Activated naive CD8-positive, alpha-beta T cell (primary cell): Measurements from ENCODE around the gene IRF3.

Source experiments
- H3K27ac Mint-ChIP-seq: one replicate; pipeline ENCODE4 v1.8.0; 2021; ENCODE audit warnings: mixed read lengths
- H3K27me3 Mint-ChIP-seq: one replicate; pipeline ENCODE4 v1.8.0; 2021; ENCODE audit warnings: mixed read lengths
- H3K36me3 Mint-ChIP-seq: one replicate; pipeline ENCODE4 v1.8.0; 2021; ENCODE audit warnings: mixed read lengths
- H3K4me1 Mint-ChIP-seq: one replicate; pipeline ENCODE4 v1.8.0; 2021; ENCODE audit warnings: low read depth, mixed read lengths
- H3K4me3 Mint-ChIP-seq: one replicate; pipeline ENCODE4 v1.8.0; 2021; ENCODE audit warnings: mild to moderate bottlenecking, mixed read lengths
- H3K9me3 Mint-ChIP-seq: one replicate; pipeline ENCODE4 v1.8.0; 2021; ENCODE audit warnings: low read depth, mixed read lengths

The IRF3 gene

GRCh38 chr19:49664171-49665035 lies 1.3 kb downstream of the IRF3 start:
- H3K4me3 Mint-ChIP-seq, result peak overlapping the region; percentile 99
- no peaks in the 10 kb centered on the region for H3K9me3 Mint-ChIP-seq
- H3K27ac Mint-ChIP-seq, result peak overlapping the region; percentile 96
- H3K27me3 Mint-ChIP-seq, result no peaks in the 10 kb centered on the region
- peaks cover 39% of the 10 kb centered on the region for H3K4me1 Mint-ChIP-seq
- no peaks in the 10 kb centered on the region for H3K36me3 Mint-ChIP-seq

DNA sequence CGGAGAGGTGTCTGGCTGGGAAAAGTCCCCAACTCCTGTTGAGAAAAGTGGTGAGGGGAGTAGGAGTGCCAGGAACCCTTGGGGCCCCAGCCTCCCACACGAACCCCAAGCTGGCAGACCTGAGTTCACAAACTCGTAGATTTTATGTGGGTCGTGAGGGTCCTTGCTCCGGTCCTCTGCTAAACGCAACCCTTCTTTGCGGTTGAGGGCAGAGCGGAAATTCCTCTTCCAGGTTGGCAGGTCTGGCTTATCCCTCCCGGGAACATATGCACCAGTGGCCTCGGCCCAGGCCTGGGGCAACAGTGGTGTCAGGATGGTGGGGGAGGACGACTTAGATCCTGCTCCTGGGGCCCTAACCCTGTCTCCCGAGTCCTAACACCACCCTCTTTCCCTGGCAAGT lies 2.4 kb downstream of the IRF3 start:
- H3K27ac Mint-ChIP-seq, result peak overlapping the region; percentile 96
- H3K4me1 Mint-ChIP-seq, result peaks cover 39% of the 10 kb centered on the region
- no peaks in the 10 kb centered on the region for H3K27me3 Mint-ChIP-seq
- H3K4me3 Mint-ChIP-seq, result peak overlapping the region; percentile 99
- no peaks in the 10 kb centered on the region for H3K36me3 Mint-ChIP-seq
- no peaks in the 10 kb centered on the region for H3K9me3 Mint-ChIP-seq

DNA sequence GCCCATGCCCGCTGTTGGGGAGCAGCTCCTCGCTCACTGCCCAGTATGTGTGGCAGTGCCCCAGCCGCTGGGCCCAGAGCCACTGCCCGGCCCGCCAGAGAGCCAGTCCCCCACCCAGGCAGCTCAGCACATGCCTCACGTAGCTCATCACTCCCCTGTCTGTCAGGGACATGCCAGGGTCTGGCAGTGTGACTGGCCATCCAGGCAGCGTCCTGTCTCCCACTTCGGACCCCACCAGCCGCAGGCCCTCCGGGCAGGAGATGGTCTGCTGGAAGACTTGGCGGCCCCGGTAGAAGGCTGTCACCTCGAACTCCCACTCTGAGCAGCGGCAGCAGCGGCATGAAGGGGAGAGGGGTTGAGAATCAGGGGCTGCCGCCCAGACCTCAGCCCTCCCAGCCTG lies 3.6 kb downstream of the IRF3 start:
- H3K27me3 Mint-ChIP-seq, result no peaks in the 10 kb centered on the region
- no peaks in the 10 kb centered on the region for H3K9me3 Mint-ChIP-seq
- no peak overlapping the region for H3K27ac Mint-ChIP-seq
- H3K36me3 Mint-ChIP-seq, result no peaks in the 10 kb centered on the region
- H3K4me1 Mint-ChIP-seq, result peaks cover 33% of the 10 kb centered on the region
- no peak overlapping the region for H3K4me3 Mint-ChIP-seq

DNA sequence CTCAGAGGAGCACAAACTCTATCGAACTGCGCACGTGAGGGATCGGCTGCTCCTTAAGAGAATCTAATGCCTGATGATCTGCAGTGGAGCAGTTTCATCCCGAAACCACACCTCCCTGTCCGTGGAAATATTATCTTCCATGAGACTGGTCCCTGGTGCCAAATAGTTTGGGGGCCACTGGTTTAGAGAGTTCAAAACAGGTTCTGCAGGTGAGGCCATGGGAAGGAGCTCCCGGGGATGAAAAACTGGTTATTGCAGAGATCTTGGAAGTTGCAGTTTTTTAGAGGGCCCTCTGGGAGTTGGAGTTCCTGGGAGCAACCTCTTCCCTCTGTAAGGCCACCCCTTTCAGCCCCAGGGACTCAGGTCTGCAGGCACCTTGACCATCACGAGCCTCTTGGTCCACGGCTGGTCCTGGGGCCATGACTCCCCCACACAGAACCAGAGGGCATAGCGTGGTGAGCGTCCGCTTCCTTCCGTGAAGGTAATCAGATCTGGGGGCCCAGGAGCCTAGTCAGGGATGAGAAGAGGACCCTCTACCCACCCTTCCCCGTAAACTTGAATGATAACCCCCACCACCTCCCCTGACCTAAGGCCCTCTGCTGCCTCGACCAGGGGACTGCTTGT lies 5.2 kb downstream of the IRF3 start:
- Mint-ChIP-seq H3K27me3 (no peaks in the 10 kb centered on the region), H3K4me1 (peaks cover 24% of the 10 kb centered on the region), H3K27ac (no peak overlapping the region), H3K9me3 (no peaks in the 10 kb centered on the region), H3K4me3 (no peak overlapping the region), H3K36me3 (no peaks in the 10 kb centered on the region)

DNA sequence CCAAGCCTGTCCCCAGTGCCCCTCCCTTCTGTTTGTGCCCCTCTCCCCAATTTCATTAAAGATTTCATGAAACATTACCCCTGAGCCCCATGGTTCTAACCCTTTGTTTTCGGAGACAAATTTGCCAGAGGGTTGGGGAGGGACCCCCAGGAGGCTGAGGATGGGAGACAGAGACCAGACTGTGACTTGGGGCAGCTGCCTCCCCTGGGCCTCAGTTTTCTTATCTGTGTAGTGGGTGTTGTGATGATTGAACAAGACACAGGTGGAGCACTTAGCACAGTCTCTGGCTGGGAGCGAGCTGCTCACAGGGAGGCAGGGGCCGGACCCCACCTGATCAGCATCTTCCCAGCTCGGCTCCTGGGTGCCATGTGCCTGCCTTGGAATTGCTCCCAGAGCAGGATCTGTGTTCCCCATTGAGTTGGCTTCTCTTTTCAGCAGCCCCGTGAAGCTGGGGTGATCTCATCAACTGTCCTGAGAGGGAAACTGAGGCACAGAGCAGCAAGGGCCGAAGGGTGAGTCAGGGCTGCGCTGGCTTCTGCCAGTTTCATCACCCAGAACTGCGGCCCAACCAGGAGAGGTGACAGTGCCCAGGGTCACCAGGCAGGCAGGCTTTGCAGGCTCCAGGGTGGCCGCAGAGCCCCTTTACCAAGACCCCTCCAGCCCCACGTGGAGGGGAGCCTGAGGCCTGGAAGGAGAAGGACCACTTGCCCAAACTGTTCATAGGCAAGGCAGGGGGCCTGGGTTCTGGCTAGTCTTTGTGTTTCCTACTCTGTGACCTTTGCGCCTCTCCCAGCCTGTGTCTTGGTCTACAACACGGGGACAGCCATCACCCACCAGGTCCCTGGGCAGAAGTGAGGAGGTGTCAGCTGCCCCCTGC lies 6.9 kb downstream of the IRF3 start:
- Mint-ChIP-seq H3K36me3 (no peaks in the 10 kb centered on the region), H3K4me1 (peaks cover 17% of the 10 kb centered on the region), H3K9me3 (no peaks in the 10 kb centered on the region), H3K4me3 (no peak overlapping the region), H3K27me3 (no peaks in the 10 kb centered on the region), H3K27ac (no peak overlapping the region)

DNA sequence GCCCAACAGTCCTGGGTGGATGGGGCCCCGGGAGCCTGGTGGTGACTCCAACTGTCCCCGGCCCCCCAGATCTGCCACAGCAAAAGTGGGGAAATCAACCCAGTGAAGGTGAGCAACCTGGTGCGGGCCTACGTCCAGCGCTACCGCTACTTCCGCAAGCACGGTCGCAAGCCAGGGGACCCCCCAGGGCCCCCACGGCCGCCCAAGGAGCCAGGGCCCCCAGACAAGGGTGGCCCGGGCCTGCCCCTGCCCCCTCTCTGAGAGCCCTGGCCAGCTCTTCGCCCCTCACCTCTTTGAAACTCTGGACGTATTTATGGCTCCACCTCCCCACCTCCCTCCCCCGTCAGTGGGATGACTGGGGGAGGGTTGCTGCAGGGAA lies 7.5 kb downstream of the IRF3 start:
- Mint-ChIP-seq H3K4me1 (peaks cover 10% of the 10 kb centered on the region), H3K36me3 (no peaks in the 10 kb centered on the region), H3K27ac (no peak overlapping the region), H3K4me3 (no peak overlapping the region), H3K9me3 (no peaks in the 10 kb centered on the region), H3K27me3 (no peaks in the 10 kb centered on the region)

DNA sequence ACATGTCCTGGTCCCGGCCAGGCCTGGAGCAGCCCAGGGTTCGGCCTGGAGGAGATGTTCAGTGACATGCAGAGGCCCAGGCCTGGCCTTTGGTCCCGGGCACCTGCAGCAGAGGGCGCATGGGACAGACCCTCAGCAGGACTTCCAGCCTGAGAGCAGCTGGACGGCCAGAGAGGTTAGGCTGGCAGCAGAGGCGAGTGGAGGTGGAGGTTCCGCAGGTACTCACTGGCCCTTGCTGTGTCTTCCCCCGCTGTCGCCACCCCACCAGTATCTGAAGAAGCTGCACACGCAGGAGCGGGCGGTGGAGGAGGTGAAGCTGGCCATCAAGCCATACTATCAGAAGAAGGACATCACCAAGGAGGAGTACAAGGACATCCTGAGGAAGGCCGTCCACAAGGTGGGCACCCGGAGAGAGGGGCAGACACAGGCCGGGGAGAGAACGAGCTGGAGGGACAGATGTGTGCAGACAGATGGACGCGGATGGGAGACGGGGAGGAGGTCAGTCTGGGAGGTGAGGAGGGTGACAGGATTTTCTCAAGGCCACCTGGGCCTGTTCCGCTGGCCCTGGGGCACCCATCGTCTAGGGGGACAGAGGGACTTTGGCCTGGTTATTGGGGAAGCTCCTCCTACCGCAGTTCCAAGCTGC lies 8.0 kb downstream of the IRF3 start:
- no peaks in the 10 kb centered on the region for H3K27me3 Mint-ChIP-seq
- H3K27ac Mint-ChIP-seq, result no peak overlapping the region
- no peaks in the 10 kb centered on the region for H3K9me3 Mint-ChIP-seq
- peaks cover 6% of the 10 kb centered on the region for H3K4me1 Mint-ChIP-seq
- no peak overlapping the region for H3K4me3 Mint-ChIP-seq
- H3K36me3 Mint-ChIP-seq, result no peaks in the 10 kb centered on the region

- Mint-ChIP-seq H3K27ac (no peak overlapping the region), H3K4me3 (no peak overlapping the region), H3K36me3 (no peaks in the 10 kb centered on the region), H3K4me1 (peaks cover 4% of the 10 kb centered on the region), H3K9me3 (no peaks in the 10 kb centered on the region), H3K27me3 (no peaks in the 10 kb centered on the region)
Measured at GRCh38 chr19:49656456-49657109, 9.1 kb downstream of the IRF3 start.

DNA sequence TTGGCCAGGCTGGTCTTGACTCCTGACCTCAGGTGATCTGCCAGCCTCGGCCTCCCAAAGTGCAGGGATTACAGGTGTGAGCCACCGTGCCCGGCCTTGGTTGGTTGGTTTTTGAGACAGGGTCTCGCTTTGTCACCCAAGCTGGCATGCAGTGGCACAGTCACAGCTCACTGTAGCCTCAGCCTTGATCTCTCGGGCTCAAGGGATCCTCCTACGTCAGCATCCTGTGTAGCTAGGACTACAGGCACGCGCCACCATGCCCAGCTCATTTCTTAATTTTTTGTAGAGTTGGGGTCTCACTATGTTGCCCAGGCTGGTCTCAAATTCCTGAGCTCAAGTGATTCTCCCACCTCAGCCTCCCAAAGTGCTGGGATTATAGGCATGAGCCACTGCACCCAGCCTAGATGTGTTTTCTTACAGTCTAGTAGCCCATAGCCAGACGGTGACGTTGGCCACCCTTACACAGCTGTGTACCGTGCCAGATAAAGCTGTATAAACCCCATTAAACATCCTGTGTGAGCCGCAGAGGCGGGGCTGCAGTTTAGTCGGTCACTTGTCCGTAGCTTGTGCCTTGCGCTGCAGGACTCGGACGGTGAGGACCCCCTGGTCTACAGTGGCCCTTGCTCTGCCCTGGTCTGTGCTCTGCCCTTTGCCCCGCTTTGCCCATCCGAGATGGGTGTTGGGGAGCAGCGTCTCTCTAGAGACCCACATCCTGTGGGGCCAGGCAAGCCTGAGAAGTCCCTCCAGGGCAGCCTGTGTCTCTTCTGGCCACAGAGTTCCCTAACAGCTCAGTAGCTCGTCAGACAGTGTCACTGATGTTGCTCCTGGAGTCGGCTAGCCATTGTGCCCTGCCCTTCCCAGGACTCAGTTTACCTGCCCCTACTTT lies 9.8 kb downstream of the IRF3 start:
- Mint-ChIP-seq H3K4me1 (peaks cover 4% of the 10 kb centered on the region), H3K27ac (no peak overlapping the region), H3K27me3 (no peaks in the 10 kb centered on the region), H3K36me3 (no peaks in the 10 kb centered on the region), H3K9me3 (no peaks in the 10 kb centered on the region), H3K4me3 (no peak overlapping the region)

- no peaks in the 10 kb centered on the region for H3K36me3 Mint-ChIP-seq
- no peaks in the 10 kb centered on the region for H3K4me1 Mint-ChIP-seq
- no peaks in the 10 kb centered on the region for H3K9me3 Mint-ChIP-seq
- no peak overlapping the region for H3K4me3 Mint-ChIP-seq
- no peak overlapping the region for H3K27ac Mint-ChIP-seq
- H3K27me3 Mint-ChIP-seq, result no peaks in the 10 kb centered on the region
Measured at GRCh38 chr19:49654581-49654980, 11.1 kb downstream of the IRF3 start.

GRCh38 chr19:49653466-49653806 lies 12.2 kb downstream of the IRF3 start:
- Mint-ChIP-seq H3K27ac (no peak overlapping the region), H3K36me3 (no peaks in the 10 kb centered on the region), H3K4me1 (no peaks in the 10 kb centered on the region), H3K27me3 (no peaks in the 10 kb centered on the region), H3K4me3 (no peak overlapping the region), H3K9me3 (no peaks in the 10 kb centered on the region)

- H3K4me3 Mint-ChIP-seq, result no peak overlapping the region
- no peaks in the 10 kb centered on the region for H3K4me1 Mint-ChIP-seq
- H3K9me3 Mint-ChIP-seq, result no peaks in the 10 kb centered on the region
- no peaks in the 10 kb centered on the region for H3K36me3 Mint-ChIP-seq
- H3K27ac Mint-ChIP-seq, result no peak overlapping the region
- H3K27me3 Mint-ChIP-seq, result no peaks in the 10 kb centered on the region
Measured at GRCh38 chr19:49652551-49653465, 12.8 kb downstream of the IRF3 start.
